Measurements from ENCODE around the gene RGPD8.
"Not testable (repeated sequence)": the region's sequence is repeated elsewhere in the genome, so short reads cannot be mapped to it uniquely, and the experiment has no call there.

DNA sequence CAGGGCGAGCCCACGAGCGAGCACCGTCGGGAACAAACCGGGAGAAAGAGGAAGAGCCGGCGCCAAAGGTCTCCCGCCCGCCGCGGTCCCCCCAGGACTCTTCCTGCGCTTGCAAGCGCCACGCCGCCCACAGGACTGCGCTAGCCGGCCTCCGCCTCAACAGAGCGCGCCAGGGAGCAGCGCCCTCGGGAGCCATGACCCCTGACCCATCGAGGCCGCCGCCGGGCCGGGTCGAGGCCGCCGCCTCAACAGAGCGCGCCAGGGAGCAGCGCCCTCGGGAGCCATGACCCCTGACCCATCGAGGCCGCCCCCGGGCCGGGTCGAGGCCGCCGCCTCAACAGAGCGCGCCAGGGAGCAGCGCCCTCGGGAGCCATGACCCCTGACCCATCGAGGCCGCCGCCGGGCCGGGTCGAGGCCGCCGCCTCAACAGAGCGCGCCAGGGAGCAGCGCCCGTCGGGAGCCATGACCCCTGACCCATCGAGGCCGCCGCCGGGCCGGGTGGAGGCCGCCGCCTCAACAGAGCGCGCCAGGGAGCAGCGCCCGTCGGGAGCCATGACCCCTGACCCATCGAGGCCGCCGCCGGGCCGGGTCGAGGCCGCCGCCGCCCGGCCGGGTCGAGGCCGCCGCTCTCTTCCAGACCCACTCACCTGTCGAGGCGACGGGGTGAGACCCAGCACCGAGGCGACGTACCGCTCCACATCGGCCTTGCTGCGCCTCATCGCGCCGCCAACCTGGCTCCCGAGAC is 538 bp downstream of the RGPD8 start:
- TF ChIP-seq, protein P1, sequence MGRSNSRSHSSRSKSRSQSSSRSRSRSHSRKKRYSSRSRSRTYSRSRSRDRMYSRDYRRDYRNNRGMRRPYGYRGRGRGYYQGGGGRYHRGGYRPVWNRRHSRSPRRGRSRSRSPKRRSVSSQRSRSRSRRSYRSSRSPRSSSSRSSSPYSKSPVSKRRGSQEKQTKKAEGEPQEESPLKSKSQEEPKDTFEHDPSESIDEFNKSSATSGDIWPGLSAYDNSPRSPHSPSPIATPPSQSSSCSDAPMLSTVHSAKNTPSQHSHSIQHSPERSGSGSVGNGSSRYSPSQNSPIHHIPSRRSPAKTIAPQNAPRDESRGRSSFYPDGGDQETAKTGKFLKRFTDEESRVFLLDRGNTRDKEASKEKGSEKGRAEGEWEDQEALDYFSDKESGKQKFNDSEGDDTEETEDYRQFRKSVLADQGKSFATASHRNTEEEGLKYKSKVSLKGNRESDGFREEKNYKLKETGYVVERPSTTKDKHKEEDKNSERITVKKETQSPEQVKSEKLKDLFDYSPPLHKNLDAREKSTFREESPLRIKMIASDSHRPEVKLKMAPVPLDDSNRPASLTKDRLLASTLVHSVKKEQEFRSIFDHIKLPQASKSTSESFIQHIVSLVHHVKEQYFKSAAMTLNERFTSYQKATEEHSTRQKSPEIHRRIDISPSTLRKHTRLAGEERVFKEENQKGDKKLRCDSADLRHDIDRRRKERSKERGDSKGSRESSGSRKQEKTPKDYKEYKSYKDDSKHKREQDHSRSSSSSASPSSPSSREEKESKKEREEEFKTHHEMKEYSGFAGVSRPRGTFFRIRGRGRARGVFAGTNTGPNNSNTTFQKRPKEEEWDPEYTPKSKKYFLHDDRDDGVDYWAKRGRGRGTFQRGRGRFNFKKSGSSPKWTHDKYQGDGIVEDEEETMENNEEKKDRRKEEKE (IDR thresholded peaks at IDR 0.05), result not testable (repeated sequence)
- TF ChIP-seq, protein P2, sequence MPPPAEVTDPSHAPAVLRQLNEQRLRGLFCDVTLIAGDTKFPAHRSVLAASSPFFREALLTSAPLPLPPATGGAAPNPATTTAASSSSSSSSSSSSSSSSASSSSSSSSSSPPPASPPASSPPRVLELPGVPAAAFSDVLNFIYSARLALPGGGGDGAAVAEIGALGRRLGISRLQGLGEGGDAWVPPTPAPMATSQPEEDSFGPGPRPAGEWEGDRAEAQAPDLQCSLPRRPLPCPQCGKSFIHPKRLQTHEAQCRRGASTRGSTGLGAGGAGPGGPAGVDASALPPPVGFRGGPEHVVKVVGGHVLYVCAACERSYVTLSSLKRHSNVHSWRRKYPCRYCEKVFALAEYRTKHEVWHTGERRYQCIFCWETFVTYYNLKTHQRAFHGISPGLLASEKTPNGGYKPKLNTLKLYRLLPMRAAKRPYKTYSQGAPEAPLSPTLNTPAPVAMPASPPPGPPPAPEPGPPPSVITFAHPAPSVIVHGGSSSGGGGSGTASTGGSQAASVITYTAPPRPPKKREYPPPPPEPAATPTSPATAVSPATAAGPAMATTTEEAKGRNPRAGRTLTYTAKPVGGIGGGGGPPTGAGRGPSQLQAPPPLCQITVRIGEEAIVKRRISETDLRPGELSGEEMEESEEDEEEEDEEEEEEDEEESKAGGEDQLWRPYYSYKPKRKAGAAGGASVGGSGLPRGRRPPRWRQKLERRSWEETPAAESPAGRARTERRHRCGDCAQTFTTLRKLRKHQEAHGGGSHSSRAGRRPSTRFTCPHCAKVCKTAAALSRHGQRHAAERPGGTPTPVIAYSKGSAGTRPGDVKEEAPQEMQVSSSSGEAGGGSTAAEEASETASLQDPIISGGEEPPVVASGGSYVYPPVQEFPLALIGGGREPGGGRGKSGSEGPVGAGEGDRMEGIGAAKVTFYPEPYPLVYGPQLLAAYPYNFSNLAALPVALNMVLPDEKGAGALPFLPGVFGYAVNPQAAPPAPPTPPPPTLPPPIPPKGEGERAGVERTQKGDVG (CRISPR knock-in tag; IDR thresholded peaks at IDR 0.05), result not testable (repeated sequence)
- not testable (repeated sequence) for TF ChIP-seq MEF2A (IDR thresholded peaks at IDR 0.05; ENCODE audit: insufficient read depth, low read depth, low read length); EZH2 (IDR thresholded peaks at IDR 0.05; ENCODE audit: borderline replicate concordance, control insufficient read depth, low read depth, low read length); POLR2AphosphoS5 (IDR thresholded peaks at IDR 0.05; ENCODE audit: low read length); EP300 (IDR thresholded peaks at IDR 0.05; ENCODE audit: borderline replicate concordance in 1 of 2, control insufficient read depth in 1 of 2, low read depth in 2 of 2, low read length in 2 of 2)

Data from GM12878 (cell line).